BJ (cell line): ENCODE results near the gene RAVER1. TPM values are rescaled to one million over a fixed set of nuclear protein-coding genes. Genes with fewer than 3 reads are reported as not detected.

Experiments used
- CTCF ChIA-PET: fragments of 350-600 bp; formaldehyde crosslinking; extraction: SDS; loops from one replicate; lab custom pipeline; 2021; ENCODE audit warnings: antibody characterized with exemption, inconsistent platforms; lab: Yijun Ruan, JAX
- POLR2A ChIA-PET: fragments of 300-600 bp; sonication (Branson Sonifier 250); formaldehyde crosslinking; extraction: SDS; loops from one replicate; lab custom pipeline; 2021; ENCODE audit warnings: antibody characterized with exemption; lab: Charles Lee
- DNase-seq: peaks from one replicate; pipeline ENCODE4 v3.0.0-alpha.2; 2011; ENCODE audit warnings: low read depth
- H3K27me3 ChIP-seq: 2 replicates; pipeline ENCODE4 v1.6.0; 2011; ENCODE audit warnings: low read length; ENCODE audit not compliant: control insufficient read depth, insufficient read depth
- H3K36me3 ChIP-seq: 2 replicates; pipeline ENCODE4 v1.5.1; 2011; ENCODE audit warnings: low read length; ENCODE audit not compliant: control insufficient read depth, insufficient read depth
- H3K4me3 ChIP-seq: 2 replicates; pipeline ENCODE4 v1.5.1; 2011; ENCODE audit warnings: low read depth, mild to moderate bottlenecking, control low read depth, low read length
- polyA plus RNA-seq: library from polyadenylated mRNA; depleted of rRNA; stranded (reverse); fragments of >200 nt; gene quantifications from 2 replicates; pipeline ENCODE4 v1.2.3, GENCODE V29; 2011
- TF ChIP-seq, protein P1 (sequence below): IDR thresholded peaks from 2 replicates; pipeline ENCODE4 v1.5.1; 2011; ENCODE audit warnings: low read depth, mild to moderate bottlenecking, control low read depth, inconsistent platforms, low read length, moderate library complexity; ENCODE audit not compliant: insufficient read depth

The RAVER1 gene
- polyA plus RNA-seq, 1 experiment, result 5.1 TPM

DNA sequence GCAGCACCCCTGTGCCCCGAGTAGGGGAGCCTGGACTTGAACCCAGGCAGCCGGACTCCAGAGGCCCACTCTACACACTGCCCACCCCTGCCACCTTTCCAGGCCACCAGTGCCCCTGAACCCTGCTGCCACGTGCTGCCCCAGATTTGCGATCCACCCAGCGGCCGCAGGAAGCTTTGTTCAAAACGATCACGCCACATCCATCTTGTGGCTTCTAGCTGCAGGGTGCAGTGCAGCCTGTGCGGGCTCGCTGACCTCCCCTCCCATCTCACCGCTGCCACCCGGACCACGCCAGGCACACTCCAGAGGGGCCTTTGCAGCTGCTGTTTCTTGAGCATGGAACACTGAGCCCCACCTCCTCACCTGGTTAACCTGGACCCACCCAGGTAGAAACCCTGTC, 3.8 kb downstream of the RAVER1 start:
- TF ChIP-seq, protein P1, sequence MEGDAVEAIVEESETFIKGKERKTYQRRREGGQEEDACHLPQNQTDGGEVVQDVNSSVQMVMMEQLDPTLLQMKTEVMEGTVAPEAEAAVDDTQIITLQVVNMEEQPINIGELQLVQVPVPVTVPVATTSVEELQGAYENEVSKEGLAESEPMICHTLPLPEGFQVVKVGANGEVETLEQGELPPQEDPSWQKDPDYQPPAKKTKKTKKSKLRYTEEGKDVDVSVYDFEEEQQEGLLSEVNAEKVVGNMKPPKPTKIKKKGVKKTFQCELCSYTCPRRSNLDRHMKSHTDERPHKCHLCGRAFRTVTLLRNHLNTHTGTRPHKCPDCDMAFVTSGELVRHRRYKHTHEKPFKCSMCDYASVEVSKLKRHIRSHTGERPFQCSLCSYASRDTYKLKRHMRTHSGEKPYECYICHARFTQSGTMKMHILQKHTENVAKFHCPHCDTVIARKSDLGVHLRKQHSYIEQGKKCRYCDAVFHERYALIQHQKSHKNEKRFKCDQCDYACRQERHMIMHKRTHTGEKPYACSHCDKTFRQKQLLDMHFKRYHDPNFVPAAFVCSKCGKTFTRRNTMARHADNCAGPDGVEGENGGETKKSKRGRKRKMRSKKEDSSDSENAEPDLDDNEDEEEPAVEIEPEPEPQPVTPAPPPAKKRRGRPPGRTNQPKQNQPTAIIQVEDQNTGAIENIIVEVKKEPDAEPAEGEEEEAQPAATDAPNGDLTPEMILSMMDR, result no peak
- H3K4me3 ChIP-seq, result no peak overlapping the region
- H3K27me3 ChIP-seq, result no peaks in the 10 kb centered on the region
- no peak for DNase-seq
- ChIA-PET CTCF (no interaction called here), POLR2A (no interaction called here)
- H3K36me3 ChIP-seq, result peaks cover 27% of the 10 kb centered on the region

DNA sequence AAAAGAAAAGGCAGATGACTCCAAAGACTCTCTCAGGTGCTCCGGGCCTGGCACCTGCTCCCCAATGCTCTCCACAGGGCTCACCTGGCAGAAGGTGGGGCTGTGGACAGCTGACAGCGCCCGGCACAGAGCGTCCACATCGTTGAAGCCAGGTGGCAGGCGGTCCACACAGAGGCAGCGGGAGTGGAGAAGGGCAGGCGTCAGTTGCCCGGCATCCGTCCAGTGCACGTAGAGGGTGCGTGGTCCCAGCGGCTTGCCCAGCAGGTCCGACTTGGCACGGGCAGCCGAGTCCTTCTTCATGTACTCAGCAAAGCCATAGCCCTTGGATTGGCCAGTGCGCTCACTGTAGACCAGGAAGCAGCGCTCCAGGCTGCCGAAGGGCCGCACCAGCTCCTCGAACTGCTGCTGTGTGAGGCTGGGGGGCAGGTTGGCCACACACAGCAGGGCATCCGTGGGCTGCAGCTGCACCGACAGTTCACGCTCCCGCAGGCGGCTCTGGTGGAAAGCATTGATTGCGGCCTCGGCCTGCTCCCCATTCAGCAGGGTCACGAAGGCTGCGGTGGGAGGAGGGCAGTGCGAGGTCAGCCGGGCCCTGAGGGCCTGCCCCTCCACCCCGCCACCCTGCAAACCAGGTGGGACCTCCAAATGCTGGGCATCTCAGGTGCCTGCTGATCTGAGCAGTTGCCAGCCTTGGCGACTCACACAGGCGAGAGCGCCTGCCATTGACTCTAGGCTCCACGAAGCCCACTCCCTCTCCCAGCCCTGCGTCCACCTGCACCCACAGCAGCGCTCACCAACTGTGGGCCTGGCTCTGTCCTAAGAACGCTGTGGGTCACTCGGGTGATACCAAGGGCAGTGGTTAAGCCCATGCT, 4.5 kb downstream of the RAVER1 start:
- POLR2A ChIA-PET, result no interaction called here
- Histone ChIP-seq H3K36me3 (peaks cover 30% of the 10 kb centered on the region), H3K4me3 (no peak overlapping the region)

DNA sequence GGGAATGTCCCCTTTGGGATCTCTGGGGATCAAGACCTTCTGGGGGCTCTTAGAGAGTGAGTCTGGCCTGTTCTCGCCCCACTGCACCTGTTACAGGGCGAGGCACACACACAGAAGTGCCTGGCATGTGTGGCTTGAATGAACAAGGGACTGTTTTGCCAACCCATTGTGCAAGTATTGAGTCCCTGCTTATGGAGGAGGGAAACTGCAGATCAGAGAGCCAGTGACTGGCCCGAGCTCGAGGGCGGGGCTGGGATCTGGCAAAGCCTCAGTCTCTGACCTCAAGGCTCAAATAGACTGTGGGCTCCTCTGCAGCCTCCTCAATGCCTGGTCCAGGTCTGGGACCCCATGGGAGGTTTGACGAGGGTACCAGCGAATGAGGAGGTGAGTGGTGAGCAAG, 5.5 kb downstream of the RAVER1 start:
- H3K4me3 ChIP-seq, result no peak overlapping the region
- TF ChIP-seq, protein P1, result no peak
- H3K27me3 ChIP-seq, result no peaks in the 10 kb centered on the region
- CTCF ChIA-PET, result interaction anchor here (0.7 kb wide), 1 partner anchor 26 kb away, joined by 3 read pairs; no protein-coding TSS in a partner anchor
- H3K36me3 ChIP-seq, result peaks cover 38% of the 10 kb centered on the region
- POLR2A ChIA-PET, result no interaction called here
- DNase-seq, result no peak

More for the DNA sequence above, 4.5 kb downstream of the RAVER1 start:
- no peak for DNase-seq
- TF ChIP-seq, protein P1, result no peak
- CTCF ChIA-PET, result no interaction called here
- no peaks in the 10 kb centered on the region for H3K27me3 ChIP-seq

DNA sequence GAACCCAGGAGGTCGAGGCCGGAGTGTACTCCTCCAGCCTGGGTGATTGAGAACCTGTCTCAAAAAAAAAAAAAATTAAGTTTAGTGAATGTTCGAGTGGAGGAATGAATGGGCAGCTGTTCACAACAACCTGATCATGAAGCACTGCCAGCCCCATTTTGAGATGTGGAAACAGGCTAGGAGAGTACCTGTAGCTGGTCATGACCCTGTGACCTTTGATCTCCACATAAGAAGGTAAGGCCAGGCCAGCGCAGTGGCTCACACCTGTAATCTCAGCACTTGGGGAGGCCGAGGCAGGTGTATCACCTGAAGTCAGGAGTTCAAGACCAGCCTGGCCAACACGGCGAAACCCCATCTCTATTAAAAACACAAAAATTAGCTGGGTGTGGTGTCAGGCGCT, 7.6 kb downstream of the RAVER1 start:
- DNase-seq, result no peak
- Histone ChIP-seq H3K27me3 (no peaks in the 10 kb centered on the region), H3K4me3 (no peak overlapping the region), H3K36me3 (peaks cover 53% of the 10 kb centered on the region)
- CTCF ChIA-PET, result interaction anchor here (1.3 kb wide), 1 partner anchor 9 kb away, joined by 3 read pairs; no protein-coding TSS in a partner anchor
- POLR2A ChIA-PET, result no interaction called here
- TF ChIP-seq, protein P1, result no peak

DNA sequence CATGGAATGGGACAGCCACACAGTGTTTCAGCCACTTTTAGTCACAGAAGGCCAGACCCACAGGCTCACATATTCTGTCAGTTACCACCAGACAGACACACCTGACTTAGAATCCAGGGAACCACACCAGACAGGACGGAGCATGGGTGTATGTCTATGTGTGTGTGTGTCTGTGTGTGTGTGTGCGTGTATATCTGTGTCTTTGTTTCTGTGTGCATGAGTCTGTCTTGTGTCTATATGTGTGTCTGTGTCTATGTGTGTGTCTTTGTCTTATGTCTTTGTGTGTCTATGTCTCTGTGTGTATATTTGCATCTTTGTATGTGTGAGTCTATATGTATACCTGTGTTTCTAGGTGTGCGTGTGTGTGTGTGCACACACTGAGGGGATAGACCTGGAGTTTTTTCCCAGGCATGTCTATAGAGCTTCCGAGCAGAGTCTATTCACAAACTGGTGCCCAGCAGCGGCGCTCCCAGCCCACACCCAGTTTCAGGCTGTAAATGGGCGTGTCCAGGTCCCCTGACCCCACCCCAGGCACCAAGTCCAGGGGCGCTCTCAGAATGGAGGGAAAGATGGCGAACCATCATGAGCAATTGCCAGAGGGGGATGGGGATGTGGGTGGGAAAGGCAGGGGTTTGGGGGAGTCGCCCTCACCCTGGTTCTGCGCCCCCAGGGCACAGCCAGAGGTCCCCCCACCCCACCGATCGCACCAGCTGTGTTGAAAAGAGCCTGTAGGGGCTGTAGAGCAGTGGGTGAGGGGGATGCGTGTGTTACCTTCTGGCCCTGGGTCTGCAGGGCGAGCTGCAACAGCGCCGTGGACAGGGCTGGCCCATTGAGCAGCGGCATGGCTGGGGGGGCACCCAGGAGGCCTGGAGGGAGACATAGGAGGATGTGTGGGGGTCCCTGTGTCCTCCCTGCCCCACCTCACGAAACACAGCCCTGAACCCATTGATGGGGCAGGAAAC, 11.2 kb downstream of the RAVER1 start:
- CTCF ChIA-PET, result no interaction called here
- TF ChIP-seq, protein P1, result no peak
- POLR2A ChIA-PET, result no interaction called here
- Histone ChIP-seq H3K36me3 (peaks cover 43% of the 10 kb centered on the region), H3K27me3 (no peaks in the 10 kb centered on the region), H3K4me3 (no peak overlapping the region)
- no peak for DNase-seq
